Astrocyte (in vitro differentiated cells and primary cell): ENCODE measurements around the gene CSNK1D. TPM values are rescaled to one million over a fixed set of nuclear protein-coding genes. Genes with fewer than 3 reads are reported as not detected.

Source experiments
- DNase-seq: peaks from one replicate; pipeline ENCODE4 v3.0.0-alpha.2; 2010; ENCODE audit warnings: low read depth
- FAIRE-seq: peaks from 2 replicates; lab custom pipeline; 2011; peaks lifted over from hg19 to GRCh38; lab: Jason Lieb, UNC
- H2AFZ ChIP-seq: 2 replicates; pipeline ENCODE4 v1.6.0; 2012; ENCODE audit warnings: low read depth, low read length, inconsistent platforms
- H3K27ac ChIP-seq: 2 replicates; pipeline ENCODE4 v1.5.1; 2011; ENCODE audit warnings: low read depth, low read length, inconsistent platforms
- H3K27me3 ChIP-seq: 2 replicates; pipeline ENCODE4 v1.6.0; 2011; ENCODE audit warnings: low read length, inconsistent platforms; ENCODE audit not compliant: insufficient read depth
- H3K36me3 ChIP-seq: 2 replicates; pipeline ENCODE4 v1.5.1; 2011; ENCODE audit warnings: low read length, inconsistent platforms; ENCODE audit not compliant: insufficient read depth
- H3K4me1 ChIP-seq: 2 replicates; pipeline ENCODE4 v1.5.1; 2011; ENCODE audit warnings: low read length, inconsistent platforms; ENCODE audit not compliant: insufficient read depth
- H3K4me2 ChIP-seq: 2 replicates; pipeline ENCODE4 v1.6.0; 2012; ENCODE audit warnings: low read length, inconsistent platforms
- H3K4me3 ChIP-seq: 2 replicates; pipeline ENCODE4 v1.5.1; 2011; ENCODE audit warnings: low read depth, mild to moderate bottlenecking, low read length, inconsistent platforms; ENCODE audit not compliant: insufficient read depth
- H3K79me2 ChIP-seq: 2 replicates; pipeline ENCODE4 v1.6.0; 2012; ENCODE audit warnings: mild to moderate bottlenecking, low read length, inconsistent platforms; ENCODE audit not compliant: insufficient read depth
- H3K9ac ChIP-seq: 2 replicates; pipeline ENCODE4 v1.6.0; 2012; ENCODE audit warnings: mild to moderate bottlenecking, low read length, inconsistent platforms
- H3K9me3 ChIP-seq: 2 replicates; pipeline ENCODE4 v1.5.1; 2012; ENCODE audit warnings: low read depth, mild to moderate bottlenecking, low read length, inconsistent platforms; ENCODE audit not compliant: insufficient read depth
- H4K20me1 ChIP-seq: 2 replicates; pipeline ENCODE4 v1.6.0; 2012; ENCODE audit warnings: low read length, inconsistent platforms; ENCODE audit not compliant: insufficient read depth
- H3K27ac Mint-ChIP-seq: one replicate; pipeline ENCODE4 v1.8.0; 2021; ENCODE audit warnings: mild to moderate bottlenecking, mixed read lengths; ENCODE audit not compliant: unreplicated experiment
- H3K27me3 Mint-ChIP-seq: one replicate; pipeline ENCODE4 v1.8.0; 2021; ENCODE audit warnings: low read depth, mixed read lengths; ENCODE audit not compliant: unreplicated experiment
- H3K36me3 Mint-ChIP-seq: one replicate; pipeline ENCODE4 v1.8.0; 2021; ENCODE audit warnings: low read depth, mixed read lengths; ENCODE audit not compliant: unreplicated experiment
- H3K4me1 Mint-ChIP-seq: one replicate; pipeline ENCODE4 v1.8.0; 2021; ENCODE audit warnings: low read depth, mixed read lengths; ENCODE audit not compliant: unreplicated experiment
- H3K4me3 Mint-ChIP-seq: one replicate; pipeline ENCODE4 v1.8.0; 2021; ENCODE audit warnings: mild to moderate bottlenecking, moderate library complexity, mixed read lengths; ENCODE audit not compliant: unreplicated experiment
- H3K9me3 Mint-ChIP-seq: one replicate; pipeline ENCODE4 v1.8.0; 2021; ENCODE audit warnings: mild to moderate bottlenecking, mixed read lengths; ENCODE audit not compliant: unreplicated experiment
- EZH2 ChIP-seq: IDR thresholded peaks from 2 replicates; pipeline ENCODE4 v1.6.1; 2012; ENCODE audit warnings: mild to moderate bottlenecking, low read length, inconsistent platforms; ENCODE audit not compliant: insufficient read depth
- total RNA-seq: library from RNA; stranded (reverse); gene quantifications from 2 replicates; pipeline ENCODE4 v1.2.1, GENCODE V29; 2021
- TF ChIP-seq, protein P1 (sequence below): IDR thresholded peaks from 2 replicates; pipeline ENCODE4 v1.5.1; 2011; ENCODE audit warnings: low read depth, mild to moderate bottlenecking, inconsistent platforms, low read length, moderate library complexity; ENCODE audit not compliant: insufficient read depth

CSNK1D gene
- total RNA-seq, 1 donor from 2014 or later: 153 TPM

DNA sequence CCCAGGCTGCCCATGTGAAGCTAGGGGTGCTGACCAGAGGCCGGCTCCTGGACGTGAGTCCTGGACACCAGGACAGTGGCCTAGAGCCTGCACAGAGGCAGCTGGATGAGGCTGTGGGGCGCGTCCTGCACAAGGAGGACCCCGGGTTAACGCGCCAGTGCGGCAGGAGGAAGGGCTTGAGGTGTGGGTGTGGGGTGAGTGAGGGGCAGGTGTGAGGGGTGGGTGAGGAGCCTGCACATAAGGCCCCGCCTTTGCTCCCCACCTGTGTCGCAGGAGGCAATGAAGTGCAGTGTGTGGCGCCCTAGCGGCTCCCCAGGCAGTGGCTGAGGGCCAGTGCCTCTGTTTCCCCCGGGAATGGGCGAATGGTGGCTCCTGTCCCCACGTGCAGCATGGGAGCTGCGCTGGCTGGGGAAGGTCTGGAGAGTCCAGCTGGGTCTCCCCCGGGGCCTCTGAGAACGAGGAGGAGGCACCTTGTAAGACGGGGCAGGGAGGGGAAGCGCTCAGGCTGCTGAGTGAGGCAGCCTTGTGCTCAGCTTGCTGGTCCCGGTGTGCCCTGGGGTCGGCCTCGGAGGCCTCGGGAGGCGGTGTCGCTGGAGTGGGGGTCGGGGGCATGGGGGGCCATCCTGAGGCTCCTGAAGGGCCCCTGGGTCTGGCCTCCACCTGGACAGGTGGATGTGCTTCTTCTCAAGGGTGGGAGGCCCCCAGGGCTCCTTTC lies 40.7 kb upstream of the CSNK1D start:
- Histone ChIP-seq H4K20me1 (no peaks in the 10 kb centered on the region), H3K4me1 (no peaks in the 10 kb centered on the region), H3K4me2 (no peak overlapping the region), H3K9ac (no peak overlapping the region), H3K36me3 (no peaks in the 10 kb centered on the region), H3K79me2 (no peaks in the 10 kb centered on the region), H3K27me3 (peaks cover 17% of the 10 kb centered on the region), H2AFZ (no peak overlapping the region), H3K4me3 (no peak overlapping the region), H3K27ac (no peak overlapping the region), H3K9me3 (peaks cover 6% of the 10 kb centered on the region)
- H3K9me3 Mint-ChIP-seq: no peaks in the 10 kb centered on the region
- TF ChIP-seq, protein P1, sequence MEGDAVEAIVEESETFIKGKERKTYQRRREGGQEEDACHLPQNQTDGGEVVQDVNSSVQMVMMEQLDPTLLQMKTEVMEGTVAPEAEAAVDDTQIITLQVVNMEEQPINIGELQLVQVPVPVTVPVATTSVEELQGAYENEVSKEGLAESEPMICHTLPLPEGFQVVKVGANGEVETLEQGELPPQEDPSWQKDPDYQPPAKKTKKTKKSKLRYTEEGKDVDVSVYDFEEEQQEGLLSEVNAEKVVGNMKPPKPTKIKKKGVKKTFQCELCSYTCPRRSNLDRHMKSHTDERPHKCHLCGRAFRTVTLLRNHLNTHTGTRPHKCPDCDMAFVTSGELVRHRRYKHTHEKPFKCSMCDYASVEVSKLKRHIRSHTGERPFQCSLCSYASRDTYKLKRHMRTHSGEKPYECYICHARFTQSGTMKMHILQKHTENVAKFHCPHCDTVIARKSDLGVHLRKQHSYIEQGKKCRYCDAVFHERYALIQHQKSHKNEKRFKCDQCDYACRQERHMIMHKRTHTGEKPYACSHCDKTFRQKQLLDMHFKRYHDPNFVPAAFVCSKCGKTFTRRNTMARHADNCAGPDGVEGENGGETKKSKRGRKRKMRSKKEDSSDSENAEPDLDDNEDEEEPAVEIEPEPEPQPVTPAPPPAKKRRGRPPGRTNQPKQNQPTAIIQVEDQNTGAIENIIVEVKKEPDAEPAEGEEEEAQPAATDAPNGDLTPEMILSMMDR: no peak
- TF ChIP-seq EZH2: no peak
- H3K4me3 Mint-ChIP-seq: no peak overlapping the region
- FAIRE-seq: no peak
- peaks cover 33% of the 10 kb centered on the region for H3K27me3 Mint-ChIP-seq
- no peaks in the 10 kb centered on the region for H3K36me3 Mint-ChIP-seq
- no peaks in the 10 kb centered on the region for H3K4me1 Mint-ChIP-seq
- H3K27ac Mint-ChIP-seq: no peak overlapping the region
- no peak for DNase-seq

DNA sequence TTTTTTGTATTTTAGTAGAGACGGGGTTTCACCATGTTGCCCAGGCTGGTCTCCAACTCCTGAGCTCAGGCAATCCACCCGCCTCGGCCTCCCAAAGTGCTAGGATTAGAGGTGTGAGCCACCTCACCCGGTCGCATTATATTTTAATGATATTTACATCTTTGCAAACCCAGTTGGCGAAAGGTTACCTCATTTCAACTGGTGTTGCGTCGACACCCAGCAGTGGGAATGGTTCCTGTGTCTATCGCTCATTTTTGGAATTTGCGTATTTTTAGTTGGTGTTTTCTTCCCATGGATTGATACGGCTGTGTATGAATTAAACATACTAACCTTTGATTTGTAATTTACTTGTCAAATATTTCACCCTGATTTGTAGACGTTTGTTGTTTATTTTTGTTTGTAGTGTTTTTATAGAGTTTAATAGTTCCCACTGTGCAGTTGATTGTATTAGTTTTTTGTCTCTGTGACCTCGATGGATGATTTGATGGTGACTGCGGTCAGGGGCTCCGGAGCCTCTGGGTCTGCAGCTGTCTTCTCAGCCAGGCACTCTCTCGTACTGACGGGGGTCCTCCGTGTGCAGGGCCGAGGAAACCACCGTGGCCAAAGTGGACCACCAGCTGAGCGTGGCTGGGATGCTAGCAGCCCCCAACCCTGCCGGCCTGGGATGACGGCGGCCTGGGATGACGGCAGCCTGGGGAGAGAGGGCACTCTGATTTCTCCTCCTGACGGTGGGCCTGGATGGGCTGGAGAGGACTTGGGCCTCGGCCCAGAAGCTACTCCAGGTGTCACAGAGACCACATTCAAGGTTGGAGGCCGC lies 39.9 kb upstream of the CSNK1D start:
- Histone ChIP-seq H3K9me3 (no peaks in the 10 kb centered on the region), H3K36me3 (no peaks in the 10 kb centered on the region), H4K20me1 (no peaks in the 10 kb centered on the region), H3K27me3 (peaks cover 24% of the 10 kb centered on the region), H2AFZ (no peak overlapping the region), H3K9ac (no peak overlapping the region), H3K4me2 (no peak overlapping the region), H3K4me3 (no peak overlapping the region), H3K4me1 (no peaks in the 10 kb centered on the region), H3K79me2 (no peaks in the 10 kb centered on the region), H3K27ac (no peak overlapping the region)
- DNase-seq (no peak), FAIRE-seq (no peak)
- H3K9me3 Mint-ChIP-seq: no peaks in the 10 kb centered on the region
- H3K27me3 Mint-ChIP-seq: peaks cover 39% of the 10 kb centered on the region
- H3K4me1 Mint-ChIP-seq: no peaks in the 10 kb centered on the region
- H3K27ac Mint-ChIP-seq: no peak overlapping the region
- H3K4me3 Mint-ChIP-seq: no peak overlapping the region
- H3K36me3 Mint-ChIP-seq: no peaks in the 10 kb centered on the region
- TF ChIP-seq EZH2: no peak
- TF ChIP-seq, protein P1: no peak
